ENCODE results near the gene UMODL1. TPM values are rescaled to one million over a fixed set of nuclear protein-coding genes. Genes with fewer than 3 reads are reported as not detected.
"Not testable (repeated sequence)": the region's sequence is repeated elsewhere in the genome, so short reads cannot be mapped to it uniquely, and the experiment has no call there.

UMODL1 gene
- total and polyA plus RNA-seq, 5 donors from 2014 or later, result 0.05 to 0.35 (median 0.07) TPM; not detected in 1

- not testable (repeated sequence) for H3K9me3 Mint-ChIP-seq; H3K4me3 Mint-ChIP-seq; H3K4me1 ChIP-seq (ENCODE audit: control insufficient read depth, insufficient read depth, low read length, poor library complexity, severe bottlenecking); H3K36me3 ChIP-seq (ENCODE audit: control insufficient read depth, insufficient read depth, low read length); DNase-seq; H3K27ac ChIP-seq (ENCODE audit: insufficient read depth, low read length, poor library complexity, severe bottlenecking); ATAC-seq (ENCODE audit: low read depth in 2 of 2); H3K4me3 ChIP-seq (ENCODE audit: low read depth, low read length); H3K36me3 Mint-ChIP-seq; H3K9me3 ChIP-seq (ENCODE audit: control insufficient read depth in 2 of 2, low read length in 2 of 2)
- H3K27me3 Mint-ChIP-seq, result peaks cover 53% of the 10 kb centered on the region
- H3K27ac Mint-ChIP-seq, result peak overlapping the region in 1 of 3 donors; percentile 48
- H3K4me1 Mint-ChIP-seq, result peaks cover 0 to 14% (median 5%) of the 10 kb centered on the region in 4 donors
- H3K27me3 ChIP-seq (ENCODE audit: control insufficient read depth, insufficient read depth, low read length), result peaks cover 17% of the 10 kb centered on the region
These were observed 45.4 kb downstream of the UMODL1 start for GRCh38 chr21:42116551-42116950.

- peak overlapping the region in 2 of 4 donors; percentile 44 to 53 for H3K4me3 Mint-ChIP-seq
These were observed 46.3 kb downstream of the UMODL1 start for GRCh38 chr21:42117229-42117966.

GRCh38 chr21:42117967-42118780 lies 47.1 kb downstream of the UMODL1 start:
- Mint-ChIP-seq H3K27me3 (peaks cover 50% of the 10 kb centered on the region), H3K27ac (no peak overlapping the region), H3K4me1 (peaks cover 0 to 15% (median 5%) of the 10 kb centered on the region in 4 donors), H3K36me3 (no peaks in the 10 kb centered on the region), H3K9me3 (peaks cover 0 to 2% (median 0%) of the 10 kb centered on the region in 7 donors), H3K4me3 (no peak overlapping the region)
- peaks cover 22% of the 10 kb centered on the region for H3K27me3 ChIP-seq (ENCODE audit: control insufficient read depth, insufficient read depth, low read length)
- no peak overlapping the region for H3K4me3 ChIP-seq (ENCODE audit: low read depth, low read length)
- H3K9me3 ChIP-seq (ENCODE audit: control insufficient read depth in 2 of 2, low read length in 2 of 2), result no peaks in the 10 kb centered on the region
- DNase-seq, result no peak
- H3K36me3 ChIP-seq (ENCODE audit: control insufficient read depth, insufficient read depth, low read length), result no peaks in the 10 kb centered on the region
- H3K4me1 ChIP-seq (ENCODE audit: control insufficient read depth, insufficient read depth, low read length, poor library complexity, severe bottlenecking), result peaks cover 8% of the 10 kb centered on the region
- H3K27ac ChIP-seq (ENCODE audit: insufficient read depth, low read length, poor library complexity, severe bottlenecking), result no peak overlapping the region
- no peak for ATAC-seq (ENCODE audit: low read depth in 2 of 2)

More at GRCh38 chr21:42117229-42117966, 46.3 kb downstream of the UMODL1 start:
- no peaks in the 10 kb centered on the region for H3K36me3 Mint-ChIP-seq
- peaks cover 54% of the 10 kb centered on the region for H3K27me3 Mint-ChIP-seq
- peaks cover 0 to 2% (median 0%) of the 10 kb centered on the region in 7 donors for H3K9me3 Mint-ChIP-seq
- H3K27ac Mint-ChIP-seq, result peak overlapping the region in 2 of 3 donors; percentile 48 to 74
- Histone ChIP-seq H3K36me3 (ENCODE audit: control insufficient read depth, insufficient read depth, low read length) (no peaks in the 10 kb centered on the region), H3K9me3 (ENCODE audit: control insufficient read depth in 2 of 2, low read length in 2 of 2) (no peaks in the 10 kb centered on the region), H3K4me3 (ENCODE audit: low read depth, low read length) (peak overlapping the region; percentile 34), H3K27me3 (ENCODE audit: control insufficient read depth, insufficient read depth, low read length) (peaks cover 19% of the 10 kb centered on the region), H3K4me1 (ENCODE audit: control insufficient read depth, insufficient read depth, low read length, poor library complexity, severe bottlenecking) (peaks cover 8% of the 10 kb centered on the region), H3K27ac (ENCODE audit: insufficient read depth, low read length, poor library complexity, severe bottlenecking) (no peak overlapping the region)
- ATAC-seq (ENCODE audit: low read depth in 2 of 2) (peak; percentile 75 to 79), DNase-seq (peak; percentile 46 to 80 (median 72))
- H3K4me1 Mint-ChIP-seq, result peaks cover 0 to 14% (median 5%) of the 10 kb centered on the region in 4 donors

GRCh38 chr21:42118901-42119300 lies 47.8 kb downstream of the UMODL1 start:
- H3K4me3 Mint-ChIP-seq, result no peak overlapping the region
- peaks cover 0 to 19% (median 6%) of the 10 kb centered on the region in 4 donors for H3K4me1 Mint-ChIP-seq
- H3K27me3 Mint-ChIP-seq, result peaks cover 50% of the 10 kb centered on the region
- H3K27ac Mint-ChIP-seq, result no peak overlapping the region
- no peaks in the 10 kb centered on the region for H3K36me3 ChIP-seq (ENCODE audit: control insufficient read depth, insufficient read depth, low read length)
- DNase-seq, result peak in 1 of 3 donors; percentile 60
- H3K27me3 ChIP-seq (ENCODE audit: control insufficient read depth, insufficient read depth, low read length), result peaks cover 22% of the 10 kb centered on the region
- no peak overlapping the region for H3K27ac ChIP-seq (ENCODE audit: insufficient read depth, low read length, poor library complexity, severe bottlenecking)
- no peak for ATAC-seq (ENCODE audit: low read depth in 2 of 2)
- H3K36me3 Mint-ChIP-seq, result no peaks in the 10 kb centered on the region
- H3K9me3 ChIP-seq (ENCODE audit: control insufficient read depth in 2 of 2, low read length in 2 of 2), result no peaks in the 10 kb centered on the region
- peaks cover 0 to 2% (median 0%) of the 10 kb centered on the region in 7 donors for H3K9me3 Mint-ChIP-seq
- H3K4me1 ChIP-seq (ENCODE audit: control insufficient read depth, insufficient read depth, low read length, poor library complexity, severe bottlenecking), result peaks cover 8% of the 10 kb centered on the region
- no peak overlapping the region for H3K4me3 ChIP-seq (ENCODE audit: low read depth, low read length)

- H3K4me1 ChIP-seq (ENCODE audit: control insufficient read depth, insufficient read depth, low read length, poor library complexity, severe bottlenecking), result peaks cover 8% of the 10 kb centered on the region
- peaks cover 22% of the 10 kb centered on the region for H3K27me3 ChIP-seq (ENCODE audit: control insufficient read depth, insufficient read depth, low read length)
- Mint-ChIP-seq H3K27ac (no peak overlapping the region), H3K4me3 (no peak overlapping the region), H3K9me3 (peaks cover 0 to 2% (median 0%) of the 10 kb centered on the region in 7 donors), H3K36me3 (no peaks in the 10 kb centered on the region), H3K27me3 (peaks cover 50% of the 10 kb centered on the region), H3K4me1 (peaks cover 0 to 19% (median 6%) of the 10 kb centered on the region in 4 donors)
- no peak overlapping the region for H3K4me3 ChIP-seq (ENCODE audit: low read depth, low read length)
- no peaks in the 10 kb centered on the region for H3K9me3 ChIP-seq (ENCODE audit: control insufficient read depth in 2 of 2, low read length in 2 of 2)
- no peak overlapping the region for H3K27ac ChIP-seq (ENCODE audit: insufficient read depth, low read length, poor library complexity, severe bottlenecking)
- DNase-seq, result no peak
- H3K36me3 ChIP-seq (ENCODE audit: control insufficient read depth, insufficient read depth, low read length), result no peaks in the 10 kb centered on the region
- ATAC-seq (ENCODE audit: low read depth in 2 of 2), result no peak
These were observed 49.2 kb downstream of the UMODL1 start for GRCh38 chr21:42120101-42120902.

GRCh38 chr21:42120903-42121535 lies 49.9 kb downstream of the UMODL1 start:
- Mint-ChIP-seq H3K27ac (no peak overlapping the region), H3K36me3 (no peaks in the 10 kb centered on the region), H3K9me3 (peaks cover 0 to 2% (median 0%) of the 10 kb centered on the region in 7 donors), H3K4me3 (no peak overlapping the region), H3K27me3 (peaks cover 44% of the 10 kb centered on the region), H3K4me1 (peaks cover 0 to 19% (median 6%) of the 10 kb centered on the region in 4 donors)
- H3K4me3 ChIP-seq (ENCODE audit: low read depth, low read length), result no peak overlapping the region
- DNase-seq (peak in 1 of 3 donors; percentile 19), ATAC-seq (ENCODE audit: low read depth in 2 of 2) (no peak)
- peaks cover 22% of the 10 kb centered on the region for H3K27me3 ChIP-seq (ENCODE audit: control insufficient read depth, insufficient read depth, low read length)
- H3K9me3 ChIP-seq (ENCODE audit: control insufficient read depth in 2 of 2, low read length in 2 of 2), result no peaks in the 10 kb centered on the region
- no peak overlapping the region for H3K27ac ChIP-seq (ENCODE audit: insufficient read depth, low read length, poor library complexity, severe bottlenecking)
- H3K4me1 ChIP-seq (ENCODE audit: control insufficient read depth, insufficient read depth, low read length, poor library complexity, severe bottlenecking), result peaks cover 8% of the 10 kb centered on the region
- H3K36me3 ChIP-seq (ENCODE audit: control insufficient read depth, insufficient read depth, low read length), result no peaks in the 10 kb centered on the region

- H3K36me3 ChIP-seq (ENCODE audit: control insufficient read depth, insufficient read depth, low read length), result no peaks in the 10 kb centered on the region
- H3K27me3 Mint-ChIP-seq, result peaks cover 40% of the 10 kb centered on the region
- H3K9me3 ChIP-seq (ENCODE audit: control insufficient read depth in 2 of 2, low read length in 2 of 2), result no peaks in the 10 kb centered on the region
- ATAC-seq (ENCODE audit: low read depth in 2 of 2), result no peak
- no peak overlapping the region for H3K4me3 ChIP-seq (ENCODE audit: low read depth, low read length)
- H3K36me3 Mint-ChIP-seq, result no peaks in the 10 kb centered on the region
- peak overlapping the region in 1 of 3 donors; percentile 48 for H3K27ac Mint-ChIP-seq
- H3K9me3 Mint-ChIP-seq, result peaks cover 0 to 2% (median 0%) of the 10 kb centered on the region in 7 donors
- no peak overlapping the region for H3K27ac ChIP-seq (ENCODE audit: insufficient read depth, low read length, poor library complexity, severe bottlenecking)
- peaks cover 0 to 19% (median 6%) of the 10 kb centered on the region in 4 donors for H3K4me1 Mint-ChIP-seq
- DNase-seq, result no peak
- H3K4me1 ChIP-seq (ENCODE audit: control insufficient read depth, insufficient read depth, low read length, poor library complexity, severe bottlenecking), result peaks cover 8% of the 10 kb centered on the region
- H3K27me3 ChIP-seq (ENCODE audit: control insufficient read depth, insufficient read depth, low read length), result peaks cover 22% of the 10 kb centered on the region
- H3K4me3 Mint-ChIP-seq, result no peak overlapping the region
These were observed 50.7 kb downstream of the UMODL1 start for GRCh38 chr21:42121794-42122193.
